Measurements from ENCODE around the gene WFDC2.

DNA sequence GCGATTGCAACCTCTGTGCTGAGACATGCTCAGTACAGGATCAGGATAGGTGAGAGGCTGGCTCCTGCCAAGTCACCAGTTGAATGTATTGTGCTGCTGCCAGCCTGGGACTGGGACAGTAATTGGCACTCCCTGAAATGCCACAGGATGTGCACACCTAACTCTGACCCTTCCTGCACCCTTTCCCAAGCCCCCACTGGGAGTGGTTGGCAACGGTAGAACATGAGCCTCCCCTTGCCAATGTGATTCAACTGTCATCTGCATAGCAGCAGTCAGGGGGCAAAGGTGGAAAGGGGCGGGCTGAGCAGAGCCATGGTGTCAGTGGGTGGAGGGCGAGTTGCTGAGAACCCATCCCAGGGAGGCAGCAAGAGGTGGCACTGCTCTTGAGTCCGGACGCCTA is 30.5 kb downstream of the WFDC2 start:
- no peak for TF ChIP-seq ZNF747 (CRISPR knock-in tag; IDR thresholded peaks at IDR 0.05; ENCODE audit: borderline replicate concordance)
- no peak for TF ChIP-seq ZNF703 (CRISPR knock-in tag; IDR thresholded peaks at IDR 0.05; ENCODE audit: borderline replicate concordance)
- no peak for TF ChIP-seq SOX6 (IDR thresholded peaks at IDR 0.05)
- TF ChIP-seq SOX6 (CRISPR knock-in tag; IDR thresholded peaks at IDR 0.05): no peak
- TF ChIP-seq ZNF24 (IDR thresholded peaks at IDR 0.05): no peak
- TF ChIP-seq, protein P1, sequence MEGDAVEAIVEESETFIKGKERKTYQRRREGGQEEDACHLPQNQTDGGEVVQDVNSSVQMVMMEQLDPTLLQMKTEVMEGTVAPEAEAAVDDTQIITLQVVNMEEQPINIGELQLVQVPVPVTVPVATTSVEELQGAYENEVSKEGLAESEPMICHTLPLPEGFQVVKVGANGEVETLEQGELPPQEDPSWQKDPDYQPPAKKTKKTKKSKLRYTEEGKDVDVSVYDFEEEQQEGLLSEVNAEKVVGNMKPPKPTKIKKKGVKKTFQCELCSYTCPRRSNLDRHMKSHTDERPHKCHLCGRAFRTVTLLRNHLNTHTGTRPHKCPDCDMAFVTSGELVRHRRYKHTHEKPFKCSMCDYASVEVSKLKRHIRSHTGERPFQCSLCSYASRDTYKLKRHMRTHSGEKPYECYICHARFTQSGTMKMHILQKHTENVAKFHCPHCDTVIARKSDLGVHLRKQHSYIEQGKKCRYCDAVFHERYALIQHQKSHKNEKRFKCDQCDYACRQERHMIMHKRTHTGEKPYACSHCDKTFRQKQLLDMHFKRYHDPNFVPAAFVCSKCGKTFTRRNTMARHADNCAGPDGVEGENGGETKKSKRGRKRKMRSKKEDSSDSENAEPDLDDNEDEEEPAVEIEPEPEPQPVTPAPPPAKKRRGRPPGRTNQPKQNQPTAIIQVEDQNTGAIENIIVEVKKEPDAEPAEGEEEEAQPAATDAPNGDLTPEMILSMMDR (CRISPR knock-in tag; IDR thresholded peaks at IDR 0.05): no peak
- TF ChIP-seq ZNF335 (CRISPR knock-in tag; IDR thresholded peaks at IDR 0.05): no peak
- TF ChIP-seq ETV5 (CRISPR knock-in tag; IDR thresholded peaks at IDR 0.05; ENCODE audit: borderline replicate concordance): no peak
- no peak for TF ChIP-seq CEBPB (IDR thresholded peaks at IDR 0.05; ENCODE audit: borderline replicate concordance, low read depth, low read length)
- TF ChIP-seq RORA (CRISPR knock-in tag; IDR thresholded peaks at IDR 0.05): no peak
- TF ChIP-seq JUN (CRISPR knock-in tag; IDR thresholded peaks at IDR 0.05): no peak

Measured in HepG2 (cell line).